Stimulated activated CD8-positive, alpha-beta memory T cell treated with anti-CD3 and anti-CD28 coated beads, Interleukin-7, amount 100 ng/mL, for 24 hours (primary cell): ENCODE data around the gene EXOC3L4.

Experiments
- DNase-seq: peaks from one replicate; pipeline ENCODE4 v3.0.0-alpha.2; 2020; ENCODE audit warnings: low read depth

EXOC3L4 gene

DNA sequence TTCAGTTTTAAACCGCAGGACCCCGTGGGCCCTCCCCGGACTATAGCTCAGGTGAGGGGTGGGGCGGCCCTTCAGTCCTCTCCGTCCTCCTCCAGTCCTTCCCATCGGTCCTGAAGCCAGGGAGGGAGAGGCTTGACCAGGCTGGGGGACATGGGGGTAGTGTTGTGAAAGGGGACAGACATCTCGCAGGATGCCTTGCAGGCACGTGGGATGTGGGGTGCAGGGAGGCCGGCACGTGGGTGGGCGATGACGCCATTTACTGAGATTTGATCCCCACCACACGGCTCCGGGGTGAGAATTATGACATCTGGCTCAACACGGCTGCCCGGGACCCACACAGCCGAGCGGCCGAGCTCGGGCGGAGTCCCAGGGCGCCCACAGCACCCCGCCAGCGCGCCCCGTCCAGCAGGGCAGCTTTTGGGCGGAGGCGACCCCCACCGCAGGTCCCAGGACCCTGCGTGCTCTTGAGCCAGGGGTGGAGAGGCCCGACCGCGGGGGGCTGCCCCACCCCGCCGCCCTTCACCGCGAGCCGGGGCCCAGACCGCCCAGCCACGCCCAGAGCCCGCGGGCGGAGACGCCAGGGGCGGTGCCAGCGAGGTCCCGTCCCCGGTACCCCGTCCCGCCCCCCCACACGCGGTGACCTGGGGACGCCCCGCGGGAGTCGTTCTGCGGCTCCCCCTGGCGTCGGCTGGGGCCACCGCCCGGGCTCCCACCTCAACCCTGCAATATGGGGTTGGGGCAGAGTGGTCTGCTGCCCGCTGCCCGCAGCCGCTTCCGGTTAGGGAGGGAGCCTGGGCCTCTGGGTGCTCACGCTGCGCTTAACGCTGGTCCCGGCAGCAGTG is 3.3 kb upstream of the EXOC3L4 start:
- peak; percentile 50 for DNase-seq

DNA sequence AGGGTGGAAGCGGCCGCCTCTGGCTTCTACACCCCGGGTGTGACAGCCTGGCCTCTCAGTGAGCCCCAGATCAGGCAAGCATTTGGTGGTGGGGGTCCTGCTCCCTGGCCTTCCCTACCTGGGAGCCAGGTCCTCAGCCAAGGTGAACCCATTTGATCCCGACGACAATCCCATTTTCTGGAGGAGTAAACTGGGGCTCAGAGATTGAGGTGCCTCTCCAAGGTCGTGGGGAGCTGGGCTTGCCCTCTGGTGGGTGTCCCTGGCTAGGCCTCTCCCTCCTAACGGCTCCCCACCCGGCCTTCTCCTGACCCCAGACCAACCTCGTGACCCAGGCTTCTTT is 2.7 kb upstream of the EXOC3L4 start:
- DNase-seq = no peak

DNA sequence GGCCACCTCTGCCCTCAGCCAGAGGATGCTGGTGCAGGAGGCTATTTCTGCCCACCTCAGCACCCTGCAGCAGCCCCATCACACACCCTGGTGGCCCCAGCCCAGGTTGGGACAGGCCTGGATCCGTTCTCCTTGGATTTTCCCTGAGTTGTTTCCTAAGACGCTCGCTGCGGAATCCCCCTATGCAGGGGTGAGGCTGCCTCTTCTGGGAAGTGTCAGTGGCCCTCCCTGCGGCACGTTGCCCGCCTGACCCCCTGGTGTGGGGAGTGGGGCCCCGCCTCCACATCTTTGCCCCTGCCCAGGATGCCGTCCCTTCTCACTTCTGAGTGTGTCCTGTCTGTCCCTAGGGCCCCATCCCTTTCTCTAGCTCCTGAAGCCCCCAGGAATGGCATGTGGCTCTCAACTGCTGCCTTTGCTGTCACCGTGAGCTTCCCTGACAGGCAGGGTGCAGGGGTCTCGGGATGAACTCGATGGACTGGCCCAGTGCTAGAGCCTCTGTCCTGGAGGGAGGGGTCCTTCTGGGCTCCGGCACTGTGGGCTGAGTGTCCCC is 594 bp upstream of the EXOC3L4 start:
- DNase-seq = no peak

DNA sequence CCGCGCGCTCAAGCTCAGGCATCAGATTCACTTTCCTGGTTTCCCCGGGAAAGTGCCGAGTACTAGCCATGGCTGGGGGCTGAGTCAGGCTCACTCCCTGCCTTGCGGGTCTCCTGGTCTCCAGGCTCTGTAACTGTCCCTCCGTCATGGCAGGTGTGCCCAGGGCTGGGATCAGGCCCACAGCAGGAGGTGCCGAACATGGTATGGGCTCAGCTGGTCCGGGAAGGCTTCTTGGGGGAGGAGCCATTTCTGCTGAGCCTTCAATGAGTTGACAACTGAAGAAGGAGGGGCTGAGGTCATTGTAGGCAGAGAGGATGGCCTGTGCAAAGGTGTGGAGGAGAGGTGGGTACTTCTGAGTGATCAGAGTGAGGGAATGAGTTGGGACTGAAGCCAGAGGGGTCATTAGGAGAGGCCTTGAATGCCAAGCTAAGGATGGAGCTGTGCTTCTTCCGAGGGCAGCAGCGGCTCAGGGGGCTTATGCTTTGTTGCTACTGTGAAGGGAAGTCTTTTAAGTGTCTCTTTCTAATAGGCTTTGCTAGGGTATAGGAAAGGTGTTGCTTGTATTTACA is 769 bp downstream of the EXOC3L4 start:
- DNase-seq = no peak

DNA sequence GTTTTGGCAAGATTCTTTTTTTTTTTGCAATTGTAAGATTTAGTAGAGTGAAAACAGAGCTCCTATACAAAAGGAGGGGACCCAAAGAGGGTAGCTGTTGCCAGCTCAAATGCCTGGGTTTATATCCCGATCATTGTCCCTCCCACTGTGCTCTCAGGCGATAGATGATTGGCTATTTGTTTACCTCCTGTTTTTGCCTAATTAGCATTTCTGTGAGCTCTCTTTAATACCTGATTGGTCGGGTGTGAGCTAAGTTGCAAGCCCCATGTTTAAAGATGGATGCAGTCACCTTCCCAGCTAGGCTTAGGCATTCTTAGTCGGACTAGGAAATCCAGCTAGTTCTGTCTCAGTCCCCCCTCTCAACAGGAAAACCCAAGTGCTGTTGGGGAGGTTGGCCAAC is 1.9 kb downstream of the EXOC3L4 start:
- DNase-seq = no peak

DNA sequence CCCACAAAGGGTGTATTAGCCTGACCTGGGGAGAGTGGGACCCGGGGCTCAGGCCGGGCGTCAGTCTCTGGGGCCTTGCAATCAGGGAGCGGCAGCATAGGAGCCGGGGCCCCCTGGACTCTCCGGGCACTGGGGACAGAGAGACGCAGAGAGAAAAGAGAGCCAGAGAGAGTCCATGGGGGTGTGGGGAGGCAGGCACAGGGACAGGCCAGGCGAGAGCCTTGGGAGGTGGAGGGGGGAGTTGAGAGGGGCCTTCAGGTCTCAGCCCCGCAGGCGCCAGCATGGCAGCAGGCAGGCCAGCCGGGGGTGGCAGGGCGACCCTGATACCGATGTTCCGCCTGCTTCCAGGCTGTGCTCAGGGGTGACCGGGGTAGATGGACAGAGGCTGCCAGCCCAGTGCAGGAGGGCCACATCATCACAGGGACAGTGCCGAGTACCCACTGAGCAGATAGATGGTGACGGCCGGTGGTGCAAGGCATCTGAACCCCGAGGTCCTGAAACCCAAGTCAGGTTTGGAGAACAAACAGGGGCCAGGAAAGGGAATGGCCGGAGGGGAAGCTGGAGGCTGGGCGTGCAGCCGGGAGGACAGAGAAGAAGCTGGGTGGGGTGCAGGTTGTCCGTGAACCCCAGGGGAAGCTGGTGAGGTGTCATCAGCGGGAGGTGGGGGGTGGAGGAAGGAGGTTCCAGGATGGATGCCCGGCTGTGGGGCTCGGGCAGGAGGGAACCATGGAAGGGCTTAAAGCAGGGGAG is 2.9 kb downstream of the EXOC3L4 start:
- DNase-seq = no peak

DNA sequence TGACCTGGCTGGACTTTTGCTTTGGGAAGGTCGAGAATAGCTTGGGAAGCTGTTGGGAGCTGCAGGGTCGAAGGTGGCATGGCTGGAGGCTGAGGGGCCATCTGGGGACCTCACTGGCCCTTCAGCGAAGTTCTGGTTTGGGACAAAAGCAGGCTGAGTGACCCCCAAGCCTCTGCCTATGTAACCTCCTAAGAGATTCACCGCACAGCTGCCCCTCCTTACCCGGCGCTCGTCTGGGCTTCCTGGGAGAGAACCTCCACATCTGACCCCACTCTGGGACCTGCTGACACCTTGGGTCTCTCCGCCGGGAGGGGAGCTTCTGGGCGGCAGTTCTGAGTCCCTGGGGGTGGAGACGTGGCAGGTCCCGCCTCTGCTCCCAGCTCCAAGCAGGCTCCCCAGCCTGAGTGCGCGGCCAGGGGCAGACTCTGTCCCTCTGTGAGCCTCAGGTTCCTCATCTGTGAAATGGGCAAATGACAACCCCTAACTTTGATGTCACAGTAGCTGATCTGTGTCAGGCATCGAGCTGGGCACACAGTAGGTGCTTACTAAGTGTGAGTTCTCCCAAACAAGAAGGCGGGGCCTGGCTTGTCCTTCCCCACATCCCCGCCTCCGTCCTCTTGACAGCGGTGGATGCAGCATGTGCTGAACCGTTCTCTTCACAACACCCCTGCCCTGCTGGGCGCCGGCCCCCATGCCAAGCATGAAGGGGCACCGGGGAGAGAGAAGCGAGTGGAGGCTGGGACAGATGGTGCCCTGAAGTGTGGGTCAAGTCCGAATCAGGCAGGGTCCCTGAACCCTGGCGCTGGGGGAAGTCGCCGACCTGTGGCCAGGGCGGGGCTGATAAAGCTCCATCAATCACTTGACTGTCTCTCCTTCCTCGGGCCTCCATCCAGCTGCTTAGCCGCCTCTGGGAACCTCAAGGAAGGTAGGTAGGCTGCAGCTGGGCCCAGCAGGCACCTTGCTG is 3.8 kb downstream of the EXOC3L4 start:
- DNase-seq = no peak

DNA sequence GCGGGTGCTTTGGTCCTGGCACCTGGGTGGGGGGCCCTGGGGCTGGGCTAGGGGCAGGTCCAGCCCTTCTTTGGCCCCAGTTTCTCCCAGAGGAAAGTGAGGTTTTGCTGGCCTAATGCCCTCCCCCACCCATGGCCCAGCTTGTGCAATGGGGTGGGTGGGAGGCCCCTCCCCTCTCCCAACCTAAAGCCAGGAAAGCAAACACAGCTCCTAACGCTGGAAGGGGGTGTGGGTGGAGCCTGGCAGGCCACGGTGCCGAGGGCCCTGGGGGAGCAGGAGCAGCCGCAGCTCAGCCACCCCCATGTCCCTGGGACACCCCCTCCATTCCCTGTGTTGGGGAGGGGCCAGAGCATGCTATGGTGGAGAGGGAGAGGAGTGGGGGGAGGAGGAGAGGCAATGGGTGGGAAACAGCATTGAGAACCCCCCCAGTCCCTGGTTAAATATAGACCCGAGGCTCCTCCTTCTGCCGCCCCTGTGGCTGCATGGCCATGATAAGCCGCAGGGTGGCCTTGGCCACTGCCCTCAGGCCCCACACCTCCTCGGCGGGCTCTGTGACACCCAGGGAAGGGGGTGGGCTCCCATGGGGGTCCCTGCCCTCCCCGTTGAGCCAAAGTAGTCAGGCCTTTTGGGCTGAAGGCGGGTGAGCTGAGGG is 4.7 kb downstream of the EXOC3L4 start:
- no peak for DNase-seq

DNA sequence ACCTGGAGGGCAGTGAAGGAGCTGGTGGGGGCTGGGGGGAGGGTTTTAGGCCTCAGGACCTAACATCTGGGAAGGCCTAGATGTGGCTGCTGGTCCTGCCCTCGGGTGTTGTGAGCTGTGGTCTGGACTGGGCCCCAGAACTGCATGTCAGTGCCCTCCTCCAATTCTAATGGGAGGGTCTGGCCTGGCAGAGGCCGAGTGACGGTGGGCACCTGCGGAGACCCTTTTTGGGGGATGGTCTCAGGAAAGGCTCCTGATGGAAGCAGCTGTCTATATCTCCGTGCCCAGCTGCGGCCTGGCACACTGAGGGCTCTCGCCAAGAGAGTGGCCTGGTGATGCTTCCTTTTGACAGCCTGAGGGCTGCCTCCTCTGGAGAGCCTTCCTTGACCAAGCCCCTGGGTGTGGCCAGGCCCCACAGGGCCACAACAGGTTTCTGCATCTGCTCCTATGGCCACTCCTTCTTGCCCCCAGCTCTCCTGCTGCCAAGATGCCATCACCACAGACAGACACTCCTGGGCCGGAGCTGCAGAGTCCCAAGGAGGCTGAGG is 5.3 kb downstream of the EXOC3L4 start:
- DNase-seq = no peak

DNA sequence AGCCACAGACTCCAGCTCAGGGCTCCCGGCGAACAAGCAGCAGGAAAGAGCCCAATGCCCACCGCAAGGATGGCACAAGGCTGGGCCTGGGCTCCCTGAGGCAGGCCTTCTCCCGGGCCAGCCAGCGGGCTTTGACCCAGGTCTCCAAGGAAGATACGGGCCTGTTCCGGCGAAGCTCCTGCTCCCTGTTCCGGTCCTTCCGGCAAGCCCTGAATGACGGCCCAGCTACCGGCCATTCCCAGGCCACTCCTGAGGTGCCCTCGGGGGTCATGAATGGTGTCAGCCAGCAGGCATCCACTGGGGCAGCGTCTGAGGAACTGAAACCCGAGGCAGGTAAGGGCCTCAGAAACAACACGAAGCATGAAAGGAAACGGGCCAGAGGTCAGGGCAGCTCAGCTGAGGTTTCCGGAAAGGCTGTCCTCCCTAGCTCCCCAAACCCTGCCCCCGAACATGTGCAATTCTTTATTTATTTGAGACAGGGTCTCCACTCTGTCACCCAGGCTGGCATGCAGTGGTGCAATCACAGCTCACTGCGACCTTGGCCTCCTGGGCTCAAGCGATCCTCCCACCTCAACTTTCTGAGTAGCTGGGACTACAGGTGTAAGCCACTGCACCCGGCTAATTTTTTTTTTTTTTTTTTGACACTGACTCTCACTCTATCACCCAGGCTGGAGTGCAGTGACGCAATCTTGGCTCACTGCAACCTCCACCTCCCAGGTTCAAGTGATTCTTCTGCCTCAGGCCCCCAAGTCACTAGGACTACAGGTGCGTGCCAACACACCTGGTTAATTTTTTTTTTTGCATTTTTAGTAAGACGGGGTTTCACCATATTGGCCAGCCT is 6.0 kb downstream of the EXOC3L4 start:
- no peak for DNase-seq

DNA sequence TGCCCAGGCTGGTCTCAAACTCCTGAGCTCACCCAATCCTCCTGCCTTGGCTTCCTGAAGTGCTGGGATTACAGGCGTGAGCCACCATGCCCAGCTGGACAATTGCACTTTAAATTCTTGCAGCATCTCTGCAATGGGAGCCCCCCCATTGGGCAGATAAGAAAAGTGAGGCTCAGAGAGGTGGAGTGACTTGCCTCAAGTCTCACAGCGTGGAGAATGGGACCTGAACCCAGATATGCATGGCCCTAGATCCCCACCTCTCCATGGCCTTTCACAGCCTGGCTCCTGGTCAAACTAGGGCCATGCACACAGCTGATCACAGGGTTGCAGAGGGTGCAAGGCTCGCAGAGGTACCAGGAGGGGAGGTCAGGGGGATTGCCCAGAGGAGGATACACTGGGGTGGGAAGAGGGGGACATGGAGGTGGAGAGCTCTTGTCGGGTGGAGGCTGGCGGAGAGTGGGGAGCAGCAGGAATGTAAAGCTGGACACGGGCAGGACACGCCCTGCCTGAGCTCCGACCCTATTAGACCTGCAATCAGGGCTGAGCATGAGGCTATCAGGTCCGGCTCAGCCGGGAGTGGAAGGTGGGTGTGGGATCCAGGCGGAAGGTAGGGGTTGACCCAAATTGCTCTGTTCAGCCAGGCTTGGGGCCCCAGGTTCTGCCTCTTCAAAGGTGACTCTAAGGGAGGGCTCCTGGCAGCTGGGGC is 6.9 kb downstream of the EXOC3L4 start:
- no peak for DNase-seq

DNA sequence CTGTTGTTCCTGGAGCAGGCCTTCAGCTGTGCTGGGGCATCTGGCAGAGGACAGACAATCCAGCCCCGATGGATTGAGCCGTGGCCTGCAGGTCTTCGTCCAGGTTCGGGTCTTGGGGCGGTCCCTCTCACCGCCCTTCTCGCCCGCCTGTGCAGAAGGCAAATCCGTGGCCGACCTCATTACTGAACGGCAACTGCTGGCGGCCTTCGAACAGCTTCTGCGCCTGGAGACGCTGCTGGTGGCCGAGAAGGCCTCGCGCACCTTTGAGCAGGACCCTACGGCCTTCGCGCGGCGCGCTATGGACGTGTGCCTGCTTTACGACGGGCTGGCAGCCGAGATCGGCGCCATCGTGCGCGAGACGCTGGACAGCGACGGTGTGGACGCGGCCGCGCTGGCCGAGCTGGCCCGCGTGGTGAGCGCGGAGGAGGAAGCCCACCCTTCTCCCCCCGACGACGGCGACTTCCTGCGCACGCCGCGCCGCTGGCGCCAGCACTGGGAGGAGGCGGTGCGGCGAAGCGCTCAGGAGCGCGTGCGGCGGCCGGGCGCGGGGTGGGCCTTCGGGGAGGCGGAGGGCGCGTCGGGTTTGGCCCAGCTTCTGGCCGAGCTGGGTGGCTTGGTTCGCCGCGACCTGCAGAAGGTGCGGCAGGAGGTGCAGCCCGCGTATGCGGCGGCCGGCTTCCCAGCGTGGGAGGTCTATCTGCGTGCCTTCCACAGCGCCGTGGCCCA is 7.6 kb downstream of the EXOC3L4 start:
- DNase-seq = no peak

DNA sequence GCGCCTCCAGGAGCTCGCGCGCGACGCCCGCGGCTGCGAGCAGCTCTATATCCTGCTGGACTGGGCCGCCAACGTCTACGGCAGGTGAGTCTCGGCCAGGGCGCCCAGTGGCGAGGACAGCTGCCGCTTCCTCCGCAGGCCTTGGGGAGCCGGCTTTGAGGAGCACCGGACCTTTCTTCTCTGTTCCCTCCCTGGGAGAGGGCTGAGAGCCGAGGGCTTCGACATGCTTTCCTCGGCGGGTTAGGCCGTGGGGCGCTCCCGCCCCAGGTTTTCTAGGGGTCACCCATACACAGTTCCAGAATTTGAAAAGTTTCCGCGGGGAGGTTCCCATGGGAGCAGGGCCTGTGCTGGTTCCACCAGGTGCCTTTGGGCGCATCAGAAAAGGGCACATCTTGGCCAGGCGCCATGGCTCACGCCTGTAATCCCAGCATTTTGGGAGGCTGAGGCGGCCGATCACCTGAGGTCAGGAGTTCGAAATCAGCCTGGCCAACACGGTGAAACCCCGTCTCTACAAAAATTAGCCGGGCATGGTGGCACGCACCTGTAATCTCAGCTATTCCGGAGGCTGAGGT is 8.2 kb downstream of the EXOC3L4 start:
- DNase-seq = no peak

DNA sequence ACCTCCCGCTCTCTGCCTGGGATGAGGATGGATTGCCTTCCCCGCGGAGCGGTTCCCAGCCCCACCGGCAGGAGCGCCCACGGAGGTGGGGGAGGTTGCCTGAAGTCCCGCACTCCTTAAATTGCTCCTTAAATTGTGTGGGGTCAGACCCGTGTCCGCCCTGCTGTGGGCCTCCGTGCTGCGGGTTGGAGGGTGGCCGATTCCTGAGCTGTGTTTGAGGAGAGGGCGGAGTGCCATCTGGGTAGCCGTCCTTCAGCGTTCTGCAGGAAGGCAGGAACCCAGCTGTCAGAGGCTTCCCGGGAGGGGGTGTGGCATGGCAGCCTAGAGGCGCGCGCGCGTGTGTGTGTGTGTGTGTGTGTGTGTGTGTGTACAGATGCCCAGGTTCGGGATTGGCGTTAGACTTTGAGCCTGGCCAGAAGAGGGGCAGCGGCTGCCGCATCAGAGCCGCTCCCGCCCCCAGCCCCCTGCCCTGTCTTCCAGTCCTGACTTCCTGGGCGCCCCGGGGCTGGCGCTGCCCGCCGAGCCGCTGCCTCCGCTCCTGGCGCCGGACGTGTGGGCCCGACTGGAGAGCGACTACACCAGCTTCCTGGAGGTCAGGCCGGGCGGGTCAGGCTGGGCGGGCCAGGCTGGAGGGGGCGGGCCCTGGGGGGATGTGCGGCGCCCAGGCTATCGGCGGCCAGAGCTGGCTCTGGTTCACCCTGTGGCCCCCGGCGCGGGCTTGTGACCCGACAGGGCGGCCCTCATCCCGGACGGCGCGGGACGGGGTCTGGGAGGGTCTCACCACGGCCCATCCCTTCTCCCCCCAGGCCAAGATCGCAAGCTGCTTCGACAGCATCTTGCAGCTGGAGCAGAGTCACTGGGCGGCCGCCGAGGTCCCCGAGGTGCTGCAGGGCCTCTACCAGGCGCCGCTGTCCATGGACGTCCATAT is 9.2 kb downstream of the EXOC3L4 start:
- no peak for DNase-seq

DNA sequence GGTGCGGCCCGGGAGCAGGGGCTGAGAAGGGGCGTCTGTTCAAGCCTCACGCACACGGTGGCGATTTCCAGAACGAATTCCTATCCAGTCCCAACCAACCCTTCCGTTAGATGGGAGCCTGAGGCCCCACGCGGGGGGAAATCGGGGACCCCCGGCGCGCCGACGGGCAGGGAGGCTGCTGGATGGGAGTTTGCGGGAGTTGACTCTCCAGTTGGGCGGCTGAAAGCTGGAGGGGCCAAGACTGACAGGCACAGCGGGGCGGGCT is 9.8 kb downstream of the EXOC3L4 start:
- DNase-seq = no peak

DNA sequence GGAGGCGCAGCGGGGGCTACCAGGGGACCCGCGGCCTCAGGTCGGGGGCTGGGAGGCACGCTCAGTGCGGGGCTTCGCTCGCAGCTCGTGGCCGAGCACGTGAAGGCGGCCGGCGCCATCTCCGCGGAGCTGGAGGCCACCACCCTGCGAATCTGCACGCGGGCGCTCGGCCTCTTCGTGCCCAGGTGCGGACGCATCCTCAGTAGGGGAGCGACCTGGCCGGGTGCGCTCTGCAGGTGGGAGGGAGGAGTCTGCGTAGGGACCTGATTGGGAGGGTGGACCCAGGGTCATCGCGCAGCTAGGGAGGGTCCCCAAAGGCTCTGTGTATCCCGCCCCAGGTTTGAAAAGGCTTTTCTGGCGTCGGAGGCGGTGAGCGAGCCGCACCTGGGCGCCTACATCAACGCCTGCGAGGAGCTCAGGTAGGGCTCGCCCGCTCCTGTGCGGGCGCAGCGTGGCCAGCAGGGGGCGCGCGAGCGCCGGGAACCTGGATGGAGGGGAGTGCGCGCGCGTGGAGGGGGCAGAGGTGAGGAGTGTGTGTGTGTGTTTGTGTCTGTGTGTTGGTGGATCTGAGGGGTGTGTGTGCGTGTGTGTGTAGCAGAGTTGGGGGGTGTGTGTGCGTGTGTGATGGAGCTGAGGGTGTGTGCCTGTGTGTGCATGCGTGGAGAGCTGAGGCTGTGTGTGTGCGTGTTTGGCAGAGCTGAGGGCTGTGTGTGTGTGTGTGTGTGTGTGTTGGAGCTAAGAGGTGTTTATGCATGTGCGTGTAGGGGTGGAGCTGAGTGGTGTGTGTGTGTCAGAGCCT is 10.3 kb downstream of the EXOC3L4 start:
- peak; percentile 51 for DNase-seq
